Esophagus muscularis mucosa (tissue), 4 donors: Measurements from ENCODE around the gene AHCYL2. TPM values are rescaled to one million over a fixed set of nuclear protein-coding genes. Genes with fewer than 3 reads are reported as not detected.

Experiments
- DNase-seq: peaks from one replicate; pipeline ENCODE4 v3.0.0-alpha.2; 2017; ENCODE audit errors: extremely low spot score
- H3K27ac ChIP-seq, 4 donors: fragments of 200-600 bp; sonication (generic); replicated peaks in 1 of 4; 1 replicate in 3 of 4; 2 replicates in 1 of 4; pipeline ENCODE4 v1.5.1; 2016 to 2019; ENCODE audit warnings: mild to moderate bottlenecking in 1 of 4
- H3K27me3 ChIP-seq, 4 donors: fragments of 200-600 bp; sonication (generic); one replicate each; pipeline versions ENCODE4 v1.5.1 to v1.6.0; 2016 to 2019
- H3K36me3 ChIP-seq, 4 donors: fragments of 200-600 bp; sonication (generic); one replicate each; pipeline ENCODE4 v1.5.1; 2016 to 2019
- H3K4me1 ChIP-seq, 4 donors: fragments of 200-600 bp; sonication (generic); one replicate each; pipeline ENCODE4 v1.5.1; 2016 to 2019
- H3K4me3 ChIP-seq, 4 donors: fragments of 200-600 bp; sonication (generic); 1 replicate in 2 of 4; 2 replicates in 2 of 4; pipeline ENCODE4 v1.5.1; 2016 to 2019; ENCODE audit warnings: mild to moderate bottlenecking in 4 of 4, moderate library complexity in 1 of 4
- H3K9me3 ChIP-seq, 4 donors: fragments of 200-600 bp; sonication (generic); 1 replicate in 3 of 4; 2 replicates in 1 of 4; pipeline ENCODE4 v1.5.1; 2016 to 2019
- CTCF ChIP-seq, 3 experiments: fragments of 200-600 bp in 2 of 3; fragments of 450-650 bp in 1 of 3; sonication (generic) in 2 of 3; IDR thresholded peaks; one replicate each; pipeline ENCODE4 v1.5.1; 2017 to 2019; ENCODE audit warnings: antibody characterized with exemption in 3 of 3, mild to moderate bottlenecking in 2 of 3, moderate library complexity in 1 of 3
- EP300 ChIP-seq: sonication (generic); formaldehyde crosslinking; IDR thresholded peaks from one replicate; pipeline ENCODE4 v1.6.1; 2017; ENCODE audit warnings: antibody characterized with exemption
- POLR2A ChIP-seq: fragments of 450-650 bp; IDR thresholded peaks from one replicate; pipeline ENCODE4 v1.6.1; 2017; ENCODE audit warnings: antibody characterized with exemption, moderate library complexity, mild to moderate bottlenecking, low read depth
- POLR2AphosphoS5 ChIP-seq, 2 donors: sonication (generic); formaldehyde crosslinking; IDR thresholded peaks; one replicate each; pipeline ENCODE4 v1.6.1; 2017; ENCODE audit warnings: antibody characterized with exemption in 2 of 2
- WGBS: methylation state at CpG from one replicate; pipeline ENCODE4 v1.1.5; 2018; 5-methylcytosine and 5-hydroxymethylcytosine counted together
- intact Hi-C: fragments of 100-400 bp; cut with DNase I; formaldehyde crosslinking; loops from one replicate; pipeline ENCODE4 v1.15.1; 2023
- total RNA-seq, 4 donors: library from RNA; depleted of rRNA; stranded (reverse); fragments of >200 nt; gene quantifications; one replicate each; pipeline versions ENCODE4 v1.1.0 to v1.2.1, GENCODE V29; 2016

Gene AHCYL2
- total RNA-seq, 4 donors from 2014 or later: 9.7 to 14.2 (median 11.9) TPM

GRCh38 chr7:129202058-129202777 is 22.6 kb upstream of the AHCYL2 start:
- H3K9me3 ChIP-seq: no peaks in the 10 kb centered on the region
- intact Hi-C loops: no loop called here
- no peaks in the 10 kb centered on the region for H3K27me3 ChIP-seq
- H3K36me3 ChIP-seq: peaks cover 0 to 22% (median 14%) of the 10 kb centered on the region in 4 donors
- H3K4me1 ChIP-seq: no peaks in the 10 kb centered on the region
- H3K4me3 ChIP-seq: no peak overlapping the region
- no peak for TF ChIP-seq EP300
- no peak for TF ChIP-seq POLR2AphosphoS5 (IDR thresholded peaks at IDR 0.05)
- TF ChIP-seq CTCF (IDR thresholded peaks at IDR 0.05): no peak
- TF ChIP-seq POLR2A: no peak
- no peak overlapping the region for H3K27ac ChIP-seq
- 82% methylated on average over 8 of the region's 8 CpGs for WGBS
- DNase-seq: no peak

GRCh38 chr7:129203050-129203741 is 21.6 kb upstream of the AHCYL2 start:
- intact Hi-C loops: no loop called here
- Histone ChIP-seq H3K4me1 (no peaks in the 10 kb centered on the region), H3K4me3 (no peak overlapping the region), H3K36me3 (peaks cover 0 to 27% (median 14%) of the 10 kb centered on the region in 4 donors), H3K27ac (no peak overlapping the region), H3K27me3 (no peaks in the 10 kb centered on the region), H3K9me3 (no peaks in the 10 kb centered on the region)
- DNase-seq: no peak
- 77% methylated on average over 6 of the region's 14 CpGs for WGBS
- TF ChIP-seq CTCF (IDR thresholded peaks at IDR 0.05) (no peak), POLR2A (no peak), POLR2AphosphoS5 (IDR thresholded peaks at IDR 0.05) (no peak), EP300 (no peak)

- no peaks in the 10 kb centered on the region for H3K9me3 ChIP-seq
- TF ChIP-seq CTCF (IDR thresholded peaks at IDR 0.05) (no peak), POLR2AphosphoS5 (IDR thresholded peaks at IDR 0.05) (no peak), EP300 (no peak), POLR2A (no peak)
- no peak for DNase-seq
- H3K4me3 ChIP-seq: no peak overlapping the region
- intact Hi-C loops: no loop called here
- peaks cover 0 to 44% (median 21%) of the 10 kb centered on the region in 4 donors for H3K36me3 ChIP-seq
- 88% methylated on average over 26 of the region's 29 CpGs for WGBS
- peaks cover 0 to 2% (median under 1%) of the 10 kb centered on the region in 4 donors for H3K4me1 ChIP-seq
- H3K27ac ChIP-seq: no peak overlapping the region
- no peaks in the 10 kb centered on the region for H3K27me3 ChIP-seq
These were observed 19.6 kb upstream of the AHCYL2 start for GRCh38 chr7:129205126-129205818.

- Histone ChIP-seq H3K27ac (no peak overlapping the region), H3K4me1 (peaks cover 0 to 8% (median 3%) of the 10 kb centered on the region in 4 donors), H3K4me3 (no peak overlapping the region), H3K27me3 (no peaks in the 10 kb centered on the region), H3K9me3 (no peaks in the 10 kb centered on the region), H3K36me3 (peaks cover 0 to 49% (median 22%) of the 10 kb centered on the region in 4 donors)
- intact Hi-C loops: no loop called here
- 93% methylated on average over 16 of the region's 18 CpGs for WGBS
- no peak for DNase-seq
- TF ChIP-seq POLR2AphosphoS5 (IDR thresholded peaks at IDR 0.05): no peak
These were observed 18.6 kb upstream of the AHCYL2 start for GRCh38 chr7:129205987-129206785.
